ENCODE data around the gene PPP4R3A. TPM values are rescaled to one million over a fixed set of nuclear protein-coding genes. Genes with fewer than 3 reads are reported as not detected.

PPP4R3A gene
- total RNA-seq, 1 experiment from 2014 or later, result 148 TPM

GRCh38 chr14:91509878-91510170, 286 bp downstream of the PPP4R3A start:
- no peak overlapping the region for H3K56ac ChIP-seq (ENCODE audit: insufficient read length, low read depth, low read length)
- H3K4me1 Mint-ChIP-seq, result peaks cover 13 to 14% of the 10 kb centered on the region in 2 experiments; a peak in 3 of 4 replicates
- H3K27ac ChIP-seq (ENCODE audit: insufficient read length, low read depth, low read length), result peak overlapping the region; percentile 4
- no peak overlapping the region for H2AK5ac ChIP-seq (ENCODE audit: insufficient read length, low read length)
- H3K4me1 ChIP-seq (ENCODE audit: insufficient read depth, low read length), result no peaks in the 10 kb centered on the region
- DNase-seq, result no peak
- no peaks in the 10 kb centered on the region for H3K27me3 ChIP-seq (ENCODE audit: insufficient read depth, low read length)
- peak overlapping the region; percentile 22; the same call in 1 of the 2 replicates for H3K4ac ChIP-seq (ENCODE audit: low read depth, low read length)
- H3K36me3 Mint-ChIP-seq (ENCODE audit: insufficient read depth in 1 of 3, low read depth in 3 of 3), result peaks cover 17 to 33% (median 32%) of the 10 kb centered on the region in 3 experiments; a peak in 6 of 7 replicates
- H3K27me3 Mint-ChIP-seq (ENCODE audit: low read depth), result no peaks in the 10 kb centered on the region
- H2BK12ac ChIP-seq (ENCODE audit: insufficient read length, low read depth, low read length), result no peak overlapping the region
- H4K91ac ChIP-seq (ENCODE audit: insufficient read length, low read depth, low read length), result no peak overlapping the region
- H3K9me3 ChIP-seq (ENCODE audit: control insufficient read depth, low read depth, low read length), result no peaks in the 10 kb centered on the region
- peak overlapping the region; percentile 92 for H3K18ac ChIP-seq (ENCODE audit: insufficient read length, low read depth, low read length)
- no peak overlapping the region for H3T11ph ChIP-seq (ENCODE audit: low read length)
- TF ChIP-seq, protein P1, sequence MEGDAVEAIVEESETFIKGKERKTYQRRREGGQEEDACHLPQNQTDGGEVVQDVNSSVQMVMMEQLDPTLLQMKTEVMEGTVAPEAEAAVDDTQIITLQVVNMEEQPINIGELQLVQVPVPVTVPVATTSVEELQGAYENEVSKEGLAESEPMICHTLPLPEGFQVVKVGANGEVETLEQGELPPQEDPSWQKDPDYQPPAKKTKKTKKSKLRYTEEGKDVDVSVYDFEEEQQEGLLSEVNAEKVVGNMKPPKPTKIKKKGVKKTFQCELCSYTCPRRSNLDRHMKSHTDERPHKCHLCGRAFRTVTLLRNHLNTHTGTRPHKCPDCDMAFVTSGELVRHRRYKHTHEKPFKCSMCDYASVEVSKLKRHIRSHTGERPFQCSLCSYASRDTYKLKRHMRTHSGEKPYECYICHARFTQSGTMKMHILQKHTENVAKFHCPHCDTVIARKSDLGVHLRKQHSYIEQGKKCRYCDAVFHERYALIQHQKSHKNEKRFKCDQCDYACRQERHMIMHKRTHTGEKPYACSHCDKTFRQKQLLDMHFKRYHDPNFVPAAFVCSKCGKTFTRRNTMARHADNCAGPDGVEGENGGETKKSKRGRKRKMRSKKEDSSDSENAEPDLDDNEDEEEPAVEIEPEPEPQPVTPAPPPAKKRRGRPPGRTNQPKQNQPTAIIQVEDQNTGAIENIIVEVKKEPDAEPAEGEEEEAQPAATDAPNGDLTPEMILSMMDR (conservative IDR thresholded peaks at IDR 0.05), result no peak
- no peak overlapping the region for H3K23ac ChIP-seq (ENCODE audit: insufficient read length, low read depth, low read length)
- H3K14ac ChIP-seq (ENCODE audit: insufficient read depth, low read length), result peak overlapping the region; percentile 93
- H3K23me2 ChIP-seq (ENCODE audit: insufficient read length, low read depth, low read length, poor library complexity, severe bottlenecking), result peaks cover 9% of the 10 kb centered on the region
- peaks cover 4% of the 10 kb centered on the region for H3K79me1 ChIP-seq (ENCODE audit: insufficient read depth, low read depth, low read length, poor library complexity, severe bottlenecking)
- peak overlapping the region; percentile 100 for H3K27ac Mint-ChIP-seq
- no peak overlapping the region for H2AFZ ChIP-seq (ENCODE audit: low read length)
- H2BK120ac ChIP-seq (ENCODE audit: low read depth, low read length, poor library complexity, severe bottlenecking), result peak overlapping the region; percentile 89
- H4K8ac ChIP-seq (replicated peaks; ENCODE audit: insufficient read length, low read depth, low read length), result no peak overlapping the region
- H2BK15ac ChIP-seq (ENCODE audit: low read depth, low read length), result no peak overlapping the region; the same call in 1 of the 2 replicates
- peak overlapping the region; percentile 88 for H3K9ac ChIP-seq (ENCODE audit: extremely low read depth, insufficient read length, low read length)
- peak overlapping the region; percentile 98 to 99 for H3K4me3 Mint-ChIP-seq
- peak overlapping the region; percentile 59 for H2BK5ac ChIP-seq (ENCODE audit: insufficient read length, low read length)
- no peak overlapping the region for H4K5ac ChIP-seq (ENCODE audit: insufficient read length, low read depth, low read length)
- no peak overlapping the region for H2BK20ac ChIP-seq (ENCODE audit: low read depth, low read length, poor library complexity, severe bottlenecking)
- H3K79me2 ChIP-seq (ENCODE audit: insufficient read depth, low read length), result peaks cover 32% of the 10 kb centered on the region; the same call in 1 of the 2 replicates
- WGBS (ENCODE audit: extremely low coverage, insufficient read length, low lambda C conversion rate), result no CpG with 5 or more reads among the region's 34 CpGs
- 0 out of 5 replicates have a peak, but pooled peaks cover 2% of the 10 kb centered on the region in 2 experiments for H3K9me3 Mint-ChIP-seq
- H4K20me1 ChIP-seq (ENCODE audit: control insufficient read depth, insufficient read depth, insufficient read length), result no peaks in the 10 kb centered on the region
- H3K4me2 ChIP-seq (ENCODE audit: insufficient read depth, insufficient read length, low read length), result peak overlapping the region; percentile 74
